ENCODE data around the gene RNGTT.

DNA sequence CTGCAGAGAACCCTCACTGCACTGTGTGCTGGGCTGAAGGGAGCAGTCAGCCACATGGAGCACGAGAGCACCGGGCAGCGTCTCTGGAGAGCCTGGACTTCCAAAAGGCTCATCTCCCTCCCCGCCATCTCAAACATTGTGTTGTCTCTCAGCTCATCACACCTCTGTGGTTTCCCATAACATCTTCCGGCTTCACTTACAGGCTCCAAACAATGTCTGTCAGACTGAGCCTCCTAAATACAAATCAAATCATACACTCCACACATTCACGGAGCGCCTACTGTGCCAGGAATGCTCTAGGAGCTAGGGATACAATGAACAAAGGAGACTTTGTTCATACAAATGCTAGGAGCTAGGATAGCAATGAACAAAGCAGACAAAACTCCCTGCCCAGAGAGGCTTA, 398.0 kb downstream of the RNGTT start:
- TF ChIP-seq, protein P1, sequence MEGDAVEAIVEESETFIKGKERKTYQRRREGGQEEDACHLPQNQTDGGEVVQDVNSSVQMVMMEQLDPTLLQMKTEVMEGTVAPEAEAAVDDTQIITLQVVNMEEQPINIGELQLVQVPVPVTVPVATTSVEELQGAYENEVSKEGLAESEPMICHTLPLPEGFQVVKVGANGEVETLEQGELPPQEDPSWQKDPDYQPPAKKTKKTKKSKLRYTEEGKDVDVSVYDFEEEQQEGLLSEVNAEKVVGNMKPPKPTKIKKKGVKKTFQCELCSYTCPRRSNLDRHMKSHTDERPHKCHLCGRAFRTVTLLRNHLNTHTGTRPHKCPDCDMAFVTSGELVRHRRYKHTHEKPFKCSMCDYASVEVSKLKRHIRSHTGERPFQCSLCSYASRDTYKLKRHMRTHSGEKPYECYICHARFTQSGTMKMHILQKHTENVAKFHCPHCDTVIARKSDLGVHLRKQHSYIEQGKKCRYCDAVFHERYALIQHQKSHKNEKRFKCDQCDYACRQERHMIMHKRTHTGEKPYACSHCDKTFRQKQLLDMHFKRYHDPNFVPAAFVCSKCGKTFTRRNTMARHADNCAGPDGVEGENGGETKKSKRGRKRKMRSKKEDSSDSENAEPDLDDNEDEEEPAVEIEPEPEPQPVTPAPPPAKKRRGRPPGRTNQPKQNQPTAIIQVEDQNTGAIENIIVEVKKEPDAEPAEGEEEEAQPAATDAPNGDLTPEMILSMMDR (conservative IDR thresholded peaks at IDR 0.05), result no peak
- no peak for TF ChIP-seq EZH2 (IDR thresholded peaks at IDR 0.05; ENCODE audit: low read depth)
